IMR-90 (cell line): Measurements from ENCODE around the gene ARHGEF10L. TPM values are rescaled to one million over a fixed set of nuclear protein-coding genes. Genes with fewer than 3 reads are reported as not detected.

Experiments
- ATAC-seq: fragments of 200-7000 bp; cut with Tn5 transposase; 2 replicates; pipeline ENCODE4 v1.9.1; 2020; ENCODE audit warnings: low read depth, mild to moderate bottlenecking, moderate library complexity
- BruUV-seq: library from RNA; stranded (reverse); fragments of 400-500 nt; replicated peaks from 2 replicates; lab custom pipeline; 2021; lab: Mats Ljungman, UMichigan
- CTCF ChIA-PET: fragments of 300-600 bp; formaldehyde crosslinking; extraction: SDS; loops from one replicate; lab custom pipeline; 2021; ENCODE audit warnings: antibody characterized with exemption; lab: Yijun Ruan, JAX
- POLR2A ChIA-PET: fragments of 300-600 bp; sonication (Branson Sonifier 250); formaldehyde crosslinking; loops from one replicate; lab custom pipeline; 2022; ENCODE audit warnings: antibody characterized with exemption; ENCODE audit not compliant: unreplicated experiment; lab: Charles Lee
- DNase-seq: peaks from one replicate; pipeline ENCODE4 v3.0.0; 2013
- H2AFZ ChIP-seq: replicated peaks from 2 replicates; pipeline ENCODE3; 2013; ENCODE audit warnings: low read length, mild to moderate bottlenecking; ENCODE audit not compliant: poor library complexity
- H2AK5ac ChIP-seq: 2 replicates; pipeline ENCODE4 v1.6.1; 2013; ENCODE audit warnings: low read depth, low read length, inconsistent platforms
- H2AK9ac ChIP-seq: replicated peaks from 2 replicates; pipeline ENCODE3; 2013; ENCODE audit warnings: mild to moderate bottlenecking, low read depth, low read length, moderate library complexity; ENCODE audit not compliant: poor library complexity
- H2BK120ac ChIP-seq: 2 replicates; pipeline ENCODE4 v1.6.1; 2013; ENCODE audit warnings: low read depth, low read length, inconsistent platforms
- H2BK15ac ChIP-seq: 3 replicates; pipeline ENCODE4 v1.6.1; 2013; ENCODE audit warnings: low read depth, low read length, inconsistent platforms
- H2BK20ac ChIP-seq: 2 replicates; pipeline ENCODE4 v1.6.1; 2013; ENCODE audit warnings: low read depth, mild to moderate bottlenecking, inconsistent platforms, low read length, moderate library complexity
- H2BK5ac ChIP-seq: 2 replicates; pipeline ENCODE4 v1.6.1; 2013; ENCODE audit warnings: mild to moderate bottlenecking, low read depth, low read length, inconsistent platforms; ENCODE audit not compliant: poor library complexity, severe bottlenecking
- H3K14ac ChIP-seq: replicated peaks from 2 replicates; pipeline ENCODE4 v1.6.1; 2013; ENCODE audit warnings: low read depth, low read length, inconsistent platforms
- H3K18ac ChIP-seq: 2 replicates; pipeline ENCODE4 v1.6.1; 2013; ENCODE audit warnings: low read depth, low read length, control low read depth
- H3K23ac ChIP-seq: 2 replicates; pipeline ENCODE4 v1.6.1; 2013; ENCODE audit warnings: low read depth, low read length, inconsistent platforms
- H3K27ac ChIP-seq: 2 replicates; pipeline ENCODE4 v1.5.1; 2013; ENCODE audit warnings: mild to moderate bottlenecking, control low read depth, low read length; ENCODE audit not compliant: insufficient read depth
- H3K27me3 ChIP-seq: 2 replicates; pipeline ENCODE4 v1.6.1; 2013; ENCODE audit warnings: low read length; ENCODE audit not compliant: control insufficient read depth, insufficient read depth
- H3K36me3 ChIP-seq: 2 replicates; pipeline ENCODE4 v1.6.1; 2013; ENCODE audit warnings: low read length, mixed read lengths; ENCODE audit not compliant: control insufficient read depth, insufficient read depth
- H3K4ac ChIP-seq: 2 replicates; pipeline ENCODE4 v1.6.1; 2013; ENCODE audit warnings: low read depth, low read length, inconsistent platforms
- H3K4me1 ChIP-seq: 2 replicates; pipeline ENCODE4 v1.6.1; 2013; ENCODE audit warnings: low read length, mixed read lengths; ENCODE audit not compliant: control insufficient read depth, insufficient read depth
- H3K4me2 ChIP-seq: 2 replicates; pipeline ENCODE4 v1.6.1; 2013; ENCODE audit warnings: low read depth, mild to moderate bottlenecking, control low read depth, low read length, moderate library complexity
- H3K4me3 ChIP-seq: 2 replicates; pipeline ENCODE4 v1.5.1; 2013; ENCODE audit warnings: low read depth, mild to moderate bottlenecking, control low read depth, low read length, moderate library complexity; ENCODE audit not compliant: insufficient read depth
- H3K56ac ChIP-seq: 2 replicates; pipeline ENCODE4 v1.6.1; 2013; ENCODE audit warnings: low read length, inconsistent platforms; ENCODE audit not compliant: insufficient read depth; ENCODE audit errors: extremely low read depth
- H3K79me1 ChIP-seq, 2 experiments: 2 replicates each; pipeline ENCODE4 v1.6.1; 2013; ENCODE audit warnings: low read length in 2 of 2, inconsistent platforms in 1 of 2, low read depth in 1 of 2
- H3K9ac ChIP-seq: 2 replicates; pipeline ENCODE4 v1.6.1; 2013; ENCODE audit warnings: low read depth, low read length, control low read depth
- H3K9me1 ChIP-seq: 2 replicates; pipeline ENCODE4 v1.6.1; 2013; ENCODE audit warnings: low read length, inconsistent platforms; ENCODE audit not compliant: insufficient read depth
- H3K9me3 ChIP-seq: 2 replicates; pipeline ENCODE4 v1.6.1; 2013; ENCODE audit warnings: low read length; ENCODE audit not compliant: control insufficient read depth, insufficient read depth
- H4K20me1 ChIP-seq: 2 replicates; pipeline ENCODE4 v1.6.1; 2013; ENCODE audit warnings: low read length, inconsistent platforms; ENCODE audit not compliant: insufficient read depth
- H4K5ac ChIP-seq: 2 replicates; pipeline ENCODE4 v1.6.1; 2013; ENCODE audit warnings: mild to moderate bottlenecking, low read depth, low read length, control low read depth
- H4K8ac ChIP-seq, 2 experiments: 2 replicates each; pipeline ENCODE4 v1.6.1; 2013; ENCODE audit warnings: low read depth in 2 of 2, low read length in 2 of 2, control low read depth in 1 of 2, inconsistent platforms in 1 of 2
- H4K91ac ChIP-seq: 2 replicates; pipeline ENCODE4 v1.6.1; 2013; ENCODE audit warnings: low read depth, low read length, inconsistent platforms; ENCODE audit not compliant: insufficient read depth
- CTCF ChIP-seq: conservative IDR thresholded peaks from 2 replicates; pipeline ENCODE4 v1.5.1; 2012; ENCODE audit warnings: mild to moderate bottlenecking, low read depth, low read length, improper control_type of control experiment
- FOS ChIP-seq: fragments of 150-350 bp; IDR thresholded peaks from 2 replicates; pipeline ENCODE4 v1.6.1; 2016; ENCODE audit warnings: low read depth, low read length
- NFE2L2 ChIP-seq: fragments of 150-350 bp; IDR thresholded peaks from 2 replicates; pipeline ENCODE4 v1.6.1; 2016; ENCODE audit warnings: low read depth, mild to moderate bottlenecking, low read length
- RAD21 ChIP-seq: IDR thresholded peaks from 2 replicates; pipeline ENCODE4 v1.6.1; 2012; ENCODE audit warnings: low read length, improper control_type of control experiment
- RCOR1 ChIP-seq: IDR thresholded peaks from 2 replicates; pipeline ENCODE4 v1.6.1; 2012; ENCODE audit warnings: mild to moderate bottlenecking, low read length, improper control_type of control experiment; ENCODE audit not compliant: insufficient replicate concordance
- RFX5 ChIP-seq: IDR thresholded peaks from 2 replicates; pipeline ENCODE4 v1.8.0; 2012; ENCODE audit warnings: low read depth, mild to moderate bottlenecking, low read length, moderate library complexity
- SMC3 ChIP-seq: fragments of 150-350 bp; IDR thresholded peaks from 2 replicates; pipeline ENCODE4 v1.6.1; 2016; ENCODE audit warnings: low read depth, mild to moderate bottlenecking, antibody characterized with exemption, low read length, moderate library complexity
- WGBS, 2 experiments: methylation state at CpG; one replicate each; pipeline versions ENCODE4 v1.1.5 to v1.1.7; 2013; ENCODE audit warnings: missing lambda C conversion rate in 2 of 2; ENCODE audit not compliant: insufficient read length in 1 of 2; ENCODE audit errors: extremely low coverage in 2 of 2; 5-methylcytosine and 5-hydroxymethylcytosine counted together
- dilution Hi-C: fragments of 300-500 bp; cut with HindIII; formaldehyde crosslinking; loops from one replicate; pipeline ENCODE4 v1.14.3; 2018; ENCODE audit warnings: low sequenced_read_pairs; ENCODE audit not compliant: unreplicated experiment
- in situ Hi-C: fragments of 300-500 bp; cut with MboI; formaldehyde crosslinking; loops from 3 replicates; pipeline ENCODE4 v1.14.3; 2019; ENCODE audit warnings: low sequenced_read_pairs, inconsistent platforms, mixed read lengths
- intact Hi-C: fragments of 100-400 bp; cut with micrococcal nuclease; formaldehyde crosslinking; loops from 2 replicates; pipeline ENCODE4 v1.10.0; 2022
- polyA plus RNA-seq, 3 experiments: library from polyadenylated mRNA; depleted of rRNA; stranded (reverse); fragments of >200 nt; gene quantifications; 2 replicates each; pipeline ENCODE4 v1.2.3, GENCODE V29; 2012; ENCODE audit warnings: low replicate concordance in 1 of 3
- total RNA-seq: library from RNA; depleted of rRNA; stranded (reverse); fragments of >200 nt; gene quantifications from 2 replicates; pipeline ENCODE4 v1.2.3, GENCODE V29; 2012

The ARHGEF10L gene
- total and polyA plus RNA-seq, 2 of the 4 experiments (the other 2 are of a cell fraction) = 4.8 to 12.4 TPM

GRCh38 chr1:17736625-17737024, 197.1 kb downstream of the ARHGEF10L start:
- Histone ChIP-seq H4K8ac (no peak overlapping the region), H3K79me1 (no peaks in the 10 kb centered on the region), H3K27me3 (peaks cover 28% of the 10 kb centered on the region), H2AFZ (no peak overlapping the region), H3K56ac (no peak overlapping the region), H2BK15ac (no peak overlapping the region), H3K9ac (no peak overlapping the region), H3K9me3 (no peaks in the 10 kb centered on the region), H3K14ac (no peak overlapping the region), H3K4me2 (no peak overlapping the region), H3K4me3 (no peak overlapping the region), H4K5ac (no peak overlapping the region), H3K4ac (no peak overlapping the region), H2BK120ac (no peak overlapping the region), H3K36me3 (no peaks in the 10 kb centered on the region), H4K91ac (no peak overlapping the region), H2AK5ac (no peak overlapping the region), H2BK5ac (no peak overlapping the region), H3K18ac (no peak overlapping the region), H2AK9ac (no peak overlapping the region), H3K9me1 (no peaks in the 10 kb centered on the region), H3K27ac (no peak overlapping the region), H4K20me1 (no peaks in the 10 kb centered on the region), H3K23ac (no peak overlapping the region), H3K4me1 (no peaks in the 10 kb centered on the region), H2BK20ac (no peak overlapping the region)
- dilution Hi-C loops (no loop called here), in situ Hi-C loops (no loop called here), intact Hi-C loops (no loop called here)
- DNase-seq (no peak), ATAC-seq (no peak)
- POLR2A ChIA-PET = no interaction called here
- WGBS, 2 experiments = 83% methylated on average over 2 of the region's 6 CpGs; no CpG with 5 or more reads in 1 of the 2 experiments
- no peak for TF ChIP-seq NFE2L2
- no peak for TF ChIP-seq SMC3
- TF ChIP-seq RFX5 = no peak
- no peak for TF ChIP-seq RCOR1
- TF ChIP-seq RAD21 = no peak
- TF ChIP-seq FOS = no peak
- TF ChIP-seq CTCF = no peak
- CTCF ChIA-PET = interaction anchor here (1.0 kb wide), 1 partner anchor 13 kb away, joined by 3 read pairs; no protein-coding TSS in a partner anchor
- BruUV-seq = no TSS peak
